ENCODE data around the gene CFAP161.

CFAP161 gene

GRCh38 chr15:81105545-81105944 is 28.5 kb upstream of the CFAP161 start:
- Histone ChIP-seq H3K27ac (ENCODE audit: extremely low read depth, low read depth, low read length) (no peak overlapping the region), H3K4me3 (ENCODE audit: low read depth, low read length) (no peak overlapping the region), H3K9me3 (ENCODE audit: control insufficient read depth, insufficient read depth, low read depth, low read length) (no peaks in the 10 kb centered on the region), H3K4me1 (ENCODE audit: control insufficient read depth, insufficient read depth, low read length) (no peaks in the 10 kb centered on the region), H3K36me3 (ENCODE audit: control insufficient read depth in 2 of 2, insufficient read depth in 1 of 2, low read length in 2 of 2) (no peaks in the 10 kb centered on the region)
- POLR2A ChIA-PET: no interaction called here
- TF ChIP-seq SP7 (tag by site-specific recombination; IDR thresholded peaks at IDR 0.05) (no peak), KLF7 (tag by site-specific recombination; IDR thresholded peaks at IDR 0.05; ENCODE audit: borderline replicate concordance) (no peak), ZNF184 (tag by site-specific recombination; IDR thresholded peaks at IDR 0.05) (no peak), ZEB2 (tag by site-specific recombination; IDR thresholded peaks at IDR 0.05) (no peak), ZSCAN16 (tag by site-specific recombination; IDR thresholded peaks at IDR 0.05) (no peak), SCRT1 (tag by site-specific recombination; IDR thresholded peaks at IDR 0.05; ENCODE audit: borderline replicate concordance) (no peak), ZNF530 (tag by site-specific recombination; IDR thresholded peaks at IDR 0.05; ENCODE audit: low read depth) (no peak), ZNF433 (tag by site-specific recombination; IDR thresholded peaks at IDR 0.05; ENCODE audit: low read depth) (no peak), ZNF514 (tag by site-specific recombination; IDR thresholded peaks at IDR 0.05) (no peak), ZNF248 (tag by site-specific recombination; IDR thresholded peaks at IDR 0.05) (no peak), ZNF133 (tag by site-specific recombination; IDR thresholded peaks at IDR 0.05) (no peak), ZNF16 (tag by site-specific recombination; IDR thresholded peaks at IDR 0.05; ENCODE audit: low read depth) (no peak), ZNF513 (tag by site-specific recombination; IDR thresholded peaks at IDR 0.05) (no peak), ATF2 (tag by site-specific recombination; IDR thresholded peaks at IDR 0.05; ENCODE audit: low read depth) (no peak), ZNF561 (tag by site-specific recombination; IDR thresholded peaks at IDR 0.05; ENCODE audit: borderline replicate concordance) (no peak), ZNF600 (tag by site-specific recombination; IDR thresholded peaks at IDR 0.05) (no peak), ZNF354C (tag by site-specific recombination; IDR thresholded peaks at IDR 0.05; ENCODE audit: borderline replicate concordance, low read depth) (no peak), ZNF624 (tag by site-specific recombination; IDR thresholded peaks at IDR 0.05) (no peak), ZNF132 (tag by site-specific recombination; IDR thresholded peaks at IDR 0.05; ENCODE audit: borderline replicate concordance) (no peak)
- TF ChIP-seq, protein P1, sequence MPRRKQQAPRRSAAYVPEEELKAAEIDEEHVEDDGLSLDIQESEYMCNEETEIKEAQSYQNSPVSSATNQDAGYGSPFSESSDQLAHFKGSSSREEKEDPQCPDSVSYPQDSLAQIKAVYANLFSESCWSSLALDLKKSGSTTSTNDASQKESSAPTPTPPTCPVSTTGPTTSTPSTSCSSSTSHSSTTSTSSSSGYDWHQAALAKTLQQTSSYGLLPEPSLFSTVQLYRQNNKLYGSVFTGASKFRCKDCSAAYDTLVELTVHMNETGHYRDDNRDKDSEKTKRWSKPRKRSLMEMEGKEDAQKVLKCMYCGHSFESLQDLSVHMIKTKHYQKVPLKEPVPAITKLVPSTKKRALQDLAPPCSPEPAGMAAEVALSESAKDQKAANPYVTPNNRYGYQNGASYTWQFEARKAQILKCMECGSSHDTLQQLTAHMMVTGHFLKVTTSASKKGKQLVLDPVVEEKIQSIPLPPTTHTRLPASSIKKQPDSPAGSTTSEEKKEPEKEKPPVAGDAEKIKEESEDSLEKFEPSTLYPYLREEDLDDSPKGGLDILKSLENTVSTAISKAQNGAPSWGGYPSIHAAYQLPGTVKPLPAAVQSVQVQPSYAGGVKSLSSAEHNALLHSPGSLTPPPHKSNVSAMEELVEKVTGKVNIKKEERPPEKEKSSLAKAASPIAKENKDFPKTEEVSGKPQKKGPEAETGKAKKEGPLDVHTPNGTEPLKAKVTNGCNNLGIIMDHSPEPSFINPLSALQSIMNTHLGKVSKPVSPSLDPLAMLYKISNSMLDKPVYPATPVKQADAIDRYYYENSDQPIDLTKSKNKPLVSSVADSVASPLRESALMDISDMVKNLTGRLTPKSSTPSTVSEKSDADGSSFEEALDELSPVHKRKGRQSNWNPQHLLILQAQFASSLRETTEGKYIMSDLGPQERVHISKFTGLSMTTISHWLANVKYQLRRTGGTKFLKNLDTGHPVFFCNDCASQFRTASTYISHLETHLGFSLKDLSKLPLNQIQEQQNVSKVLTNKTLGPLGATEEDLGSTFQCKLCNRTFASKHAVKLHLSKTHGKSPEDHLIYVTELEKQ (tag by site-specific recombination; IDR thresholded peaks at IDR 0.05; ENCODE audit: borderline replicate concordance): no peak
- CTCF ChIA-PET: interaction anchor here (0.5 to 19.9 kb wide), 18 partner anchors 13 to 1066 kb away, joined by 3 to 530 read pairs (median 3); no protein-coding TSS in a partner anchor

DNA sequence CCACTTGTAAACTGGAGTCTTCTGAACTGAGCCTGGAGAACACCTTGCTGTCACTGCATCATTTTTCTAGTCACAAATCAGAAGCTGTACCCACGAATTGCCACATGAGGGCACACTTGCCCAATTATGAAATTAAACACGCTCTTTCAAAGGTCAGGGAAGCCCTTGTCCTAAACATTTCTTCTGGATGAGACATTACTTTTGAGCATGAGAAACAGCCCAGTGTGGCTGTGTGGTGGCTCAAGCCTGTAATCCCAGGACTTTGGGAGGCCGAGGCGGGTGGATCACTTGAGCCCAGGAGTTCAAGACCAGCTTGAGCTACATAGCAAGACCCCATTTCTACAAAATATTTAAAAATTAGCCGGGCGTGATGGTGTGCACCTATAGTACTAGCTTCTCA is 27.5 kb upstream of the CFAP161 start:
- H3K4me1 ChIP-seq (ENCODE audit: control insufficient read depth, insufficient read depth, low read length): no peaks in the 10 kb centered on the region
- no peak overlapping the region for H3K27ac ChIP-seq (ENCODE audit: extremely low read depth, low read depth, low read length)
- H3K4me3 ChIP-seq (ENCODE audit: low read depth, low read length): no peak overlapping the region
- H3K9me3 ChIP-seq (ENCODE audit: control insufficient read depth, insufficient read depth, low read depth, low read length): no peaks in the 10 kb centered on the region
- ChIA-PET POLR2A (interaction anchor here (0.6 to 1.0 kb wide), 2 partner anchors 106 to 159 kb away, joined by 4 to 5 read pairs; partner anchors contain the start of gene TLNRD1), CTCF (interaction anchor here (0.6 to 19.9 kb wide), 19 partner anchors 9 to 656 kb away, joined by 3 to 530 read pairs (median 4); no protein-coding TSS in a partner anchor)
- H3K36me3 ChIP-seq (ENCODE audit: control insufficient read depth in 2 of 2, insufficient read depth in 1 of 2, low read length in 2 of 2): no peaks in the 10 kb centered on the region
- TF ChIP-seq ZNF791 (tag by site-specific recombination; IDR thresholded peaks at IDR 0.05) (no peak), ZNF239 (tag by site-specific recombination; IDR thresholded peaks at IDR 0.05) (no peak), ZNF48 (tag by site-specific recombination; IDR thresholded peaks at IDR 0.05) (no peak), ZNF792 (tag by site-specific recombination; IDR thresholded peaks at IDR 0.05) (no peak), ZNF585B (tag by site-specific recombination; IDR thresholded peaks at IDR 0.05) (no peak), ZBTB17 (tag by site-specific recombination; IDR thresholded peaks at IDR 0.05) (peak; percentile 70), CTCF (tag by site-specific recombination; IDR thresholded peaks at IDR 0.05) (peak; percentile 60), YY2 (tag by site-specific recombination; IDR thresholded peaks at IDR 0.05) (no peak)

Data from HEK293 (cell line).